Inflammatory macrophage (primary cell): ENCODE data around the gene KRTAP4-11.
"Not testable (repeated sequence)": the region's sequence is repeated elsewhere in the genome, so short reads cannot be mapped to it uniquely, and the experiment has no call there.

Experiments used
- DNase-seq, 2 donors: peaks; one replicate each; pipeline ENCODE4 v3.0.0-alpha.2; 2020 to 2022
- total RNA-seq, 18 experiments: gene quantifications; one replicate each; lab custom pipeline; 2026; ENCODE audit warnings: mixed read lengths in 6 of 18, inconsistent platforms in 2 of 18; lab: John Stamatoyannopoulos, UW

The KRTAP4-11 gene
- total RNA-seq: 0 to 0.03 (median 0) reads per million in 18 experiments

- DNase-seq: not testable (repeated sequence)
Observed at GRCh38 chr17:41117846-41118386, at the start of gene KRTAP4-11. KRTAP4-11 (minus strand) TSS chr17:41118373; CDS start chr17:41118315, 58 bp downstream.

- DNase-seq: no peak
Observed at GRCh38 chr17:41167561-41167960, 49.4 kb upstream of the KRTAP4-11 start.

GRCh38 chr17:41163828-41164227 is 45.7 kb upstream of the KRTAP4-11 start:
- DNase-seq: no peak

GRCh38 chr17:41160648-41161047 is 42.5 kb upstream of the KRTAP4-11 start, which contains the start of gene KRTAP4-4:
KRTAP4-4 (minus strand) TSS chr17:41160748; CDS start chr17:41160691, 57 bp downstream.
- DNase-seq: no peak

GRCh38 chr17:41160190-41160589 is 42.0 kb upstream of the KRTAP4-11 start:
- DNase-seq: not testable (repeated sequence)

- peak in 1 of 2 donors; percentile 11 for DNase-seq
Observed at GRCh38 chr17:41153856-41154255, 35.7 kb upstream of the KRTAP4-11 start.

GRCh38 chr17:41151525-41151924 is 33.4 kb upstream of the KRTAP4-11 start:
- DNase-seq: no peak

GRCh38 chr17:41150026-41150425 is 31.9 kb upstream of the KRTAP4-11 start:
- no peak for DNase-seq

- DNase-seq: no peak
Observed at GRCh38 chr17:41149652-41149985, 31.4 kb upstream of the KRTAP4-11 start, which contains the start of gene KRTAP4-5. KRTAP4-5 (minus strand) TSS chr17:41149825; CDS start chr17:41149767, 58 bp downstream.

- DNase-seq: not testable (repeated sequence)
Observed at GRCh38 chr17:41148971-41149651, 30.9 kb upstream of the KRTAP4-11 start.

GRCh38 chr17:41147531-41148204 is 29.5 kb upstream of the KRTAP4-11 start:
- DNase-seq: no peak

GRCh38 chr17:41145261-41145660 is 27.1 kb upstream of the KRTAP4-11 start:
- DNase-seq: no peak

- no peak for DNase-seq
Observed at GRCh38 chr17:41144846-41145245, 26.7 kb upstream of the KRTAP4-11 start.

GRCh38 chr17:41141361-41141760 is 23.2 kb upstream of the KRTAP4-11 start:
- no peak for DNase-seq

- DNase-seq: peak in 1 of 2 donors; percentile 6
Observed at GRCh38 chr17:41140360-41141131, 22.4 kb upstream of the KRTAP4-11 start, which contains the start of gene KRTAP4-6. KRTAP4-6 (minus strand) TSS chr17:41140544; CDS start chr17:41140487, 57 bp downstream.

GRCh38 chr17:41139865-41140264 is 21.7 kb upstream of the KRTAP4-11 start:
- not testable (repeated sequence) for DNase-seq

GRCh38 chr17:41133880-41134735 is 15.9 kb upstream of the KRTAP4-11 start:
- DNase-seq: no peak

- no peak for DNase-seq
Observed at GRCh38 chr17:41131979-41132378, 13.8 kb upstream of the KRTAP4-11 start.

- DNase-seq: no peak
Observed at GRCh38 chr17:41127371-41127770, 9.2 kb upstream of the KRTAP4-11 start.

- DNase-seq: no peak
Observed at GRCh38 chr17:41126412-41126811, 8.2 kb upstream of the KRTAP4-11 start.

GRCh38 chr17:41125064-41125463 is 6.9 kb upstream of the KRTAP4-11 start:
- DNase-seq: no peak

- DNase-seq: not testable (repeated sequence)
Observed at GRCh38 chr17:41123991-41124371, 5.8 kb upstream of the KRTAP4-11 start, which contains the start of gene KRTAP4-12. KRTAP4-12 (minus strand) TSS chr17:41124182; CDS start chr17:41124122, 60 bp downstream.
